OCI-LY7 (cell line): Measurements from ENCODE around the gene HIP1.
"Not testable (repeated sequence)": the region's sequence is repeated elsewhere in the genome, so short reads cannot be mapped to it uniquely, and the experiment has no call there.

ENCODE experiments used
- CTCF ChIP-seq: fragments of 200-600 bp; sonication (generic); conservative IDR thresholded peaks from 2 replicates; pipeline ENCODE4 v1.5.1; 2014; ENCODE audit warnings: mild to moderate bottlenecking, antibody characterized with exemption, low read length, moderate library complexity, mixed read lengths
- EZH2phosphoT487 ChIP-seq: fragments of 200-600 bp; sonication (generic); IDR thresholded peaks from 2 replicates; pipeline ENCODE4 v1.6.1; 2018; ENCODE audit warnings: low read depth, borderline replicate concordance, mild to moderate bottlenecking, mixed run types, antibody characterized with exemption, low read length, moderate library complexity, mixed read lengths

- TF ChIP-seq CTCF, EZH2phosphoT487: not testable (repeated sequence)
These were observed 42.0 kb upstream of the HIP1 start for GRCh38 chr7:75780647-75781273.
